Activated CD8-positive, alpha-beta memory T cell treated with anti-CD3 and anti-CD28 coated beads, Interleukin-2, amount 50 U/mL, for 1 hour (primary cell): Measurements from ENCODE around the gene DENND4B.
A peak's percentile ranks its signal among the peaks of the same experiment; 100 is the strongest.

Experiments
- DNase-seq: peaks from one replicate; pipeline ENCODE4 v3.0.0-alpha.2; 2020; ENCODE audit errors: extremely low read depth

The DENND4B gene

GRCh38 chr1:153882296-153882912, 64.1 kb downstream of the DENND4B start:
- no peak for DNase-seq

DNA sequence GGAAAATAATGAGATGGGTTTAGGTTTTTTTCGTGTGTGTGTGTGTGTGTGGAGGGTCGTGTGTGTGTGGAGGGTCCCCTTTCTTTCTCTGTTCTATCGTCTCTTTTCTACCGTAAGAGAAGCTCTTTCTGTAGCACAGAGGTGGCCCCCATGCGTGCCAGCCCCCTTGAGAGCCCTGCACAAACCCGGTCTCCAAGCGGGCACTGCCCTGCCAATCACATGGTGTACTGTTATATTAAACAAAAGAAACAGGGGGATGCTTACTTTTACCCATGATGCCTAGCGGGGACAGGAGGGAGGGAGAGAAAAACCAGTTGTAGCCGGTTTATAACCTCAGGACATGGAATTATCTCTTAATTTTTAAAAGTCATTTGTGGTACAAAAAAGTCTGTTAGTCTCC, 64.8 kb downstream of the DENND4B start:
- no peak for DNase-seq

- DNase-seq, result peak; percentile 19
Observed at GRCh38 chr1:153880962-153881361, 65.6 kb downstream of the DENND4B start.

GRCh38 chr1:153880024-153880423, 66.5 kb downstream of the DENND4B start:
- no peak for DNase-seq
